MM.1S (cell line): ENCODE results near the gene GABRD.

Experiments
- DNase-seq: peaks from one replicate; pipeline ENCODE4 v3.0.0-alpha.2; 2015
- H2AFZ ChIP-seq: fragments of 300-600 bp; sonication (generic); 2 replicates; pipeline ENCODE4 v1.6.0; 2016; ENCODE audit warnings: antibody characterized with exemption, low read length
- H3F3A ChIP-seq: fragments of 300-600 bp; sonication (generic); 2 replicates; pipeline ENCODE4 v1.6.1; 2016; ENCODE audit warnings: mild to moderate bottlenecking, antibody characterized with exemption, low read length, moderate library complexity, mixed read lengths; ENCODE audit not compliant: insufficient read depth
- H3K27ac ChIP-seq: fragments of 300-600 bp; sonication (generic); 2 replicates; pipeline ENCODE4 v1.5.1; 2016; ENCODE audit warnings: mild to moderate bottlenecking, low read length
- H3K27me3 ChIP-seq: fragments of 300-600 bp; sonication (generic); replicated peaks from 2 replicates; pipeline ENCODE4 v1.6.0; 2016; ENCODE audit warnings: low read length; ENCODE audit not compliant: insufficient read depth
- H3K36me3 ChIP-seq: fragments of 300-600 bp; sonication (generic); replicated peaks from 2 replicates; pipeline ENCODE4 v1.6.1; 2016; ENCODE audit warnings: mild to moderate bottlenecking, low read length, mixed read lengths; ENCODE audit not compliant: insufficient read depth
- H3K4me1 ChIP-seq: fragments of 300-600 bp; sonication (generic); 2 replicates; pipeline ENCODE4 v1.6.1; 2016; ENCODE audit warnings: low read length, mixed read lengths
- H3K4me2 ChIP-seq: fragments of 300-600 bp; sonication (generic); 2 replicates; pipeline ENCODE4 v1.6.0; 2016; ENCODE audit warnings: low read depth, low read length
- H3K4me3 ChIP-seq: fragments of 300-600 bp; sonication (generic); 2 replicates; pipeline ENCODE4 v1.5.1; 2016; ENCODE audit warnings: low read length, mixed read lengths
- H3K79me2 ChIP-seq: fragments of 300-600 bp; sonication (generic); 2 replicates; pipeline ENCODE4 v1.6.1; 2016; ENCODE audit warnings: mixed run types, low read length, mixed read lengths
- H3K9ac ChIP-seq: fragments of 300-600 bp; sonication (generic); 2 replicates; pipeline ENCODE4 v1.6.1; 2016; ENCODE audit warnings: low read length, mixed read lengths
- H3K9me2 ChIP-seq: fragments of 300-600 bp; sonication (generic); replicated peaks from 2 replicates; pipeline ENCODE4 v1.6.1; 2016; ENCODE audit warnings: mild to moderate bottlenecking, low read length, mixed read lengths; ENCODE audit not compliant: insufficient read depth
- H3K9me3 ChIP-seq: fragments of 300-600 bp; sonication (generic); replicated peaks from 2 replicates; pipeline ENCODE4 v1.6.1; 2016; ENCODE audit warnings: mild to moderate bottlenecking, low read length, mixed read lengths; ENCODE audit not compliant: insufficient read depth
- H4K20me1 ChIP-seq: fragments of 300-600 bp; sonication (generic); 2 replicates; pipeline ENCODE4 v1.6.1; 2016; ENCODE audit warnings: mild to moderate bottlenecking, low read length, moderate library complexity, mixed read lengths; ENCODE audit not compliant: insufficient read depth
- CTCF ChIP-seq: fragments of 300-600 bp; sonication (generic); IDR thresholded peaks from 2 replicates; pipeline ENCODE4 v1.5.1; 2016; ENCODE audit warnings: antibody characterized with exemption, low read length, mixed read lengths
- EZH2 ChIP-seq: fragments of 300-600 bp; sonication (generic); optimal IDR thresholded peaks from 2 replicates; pipeline ENCODE3; 2017; ENCODE audit warnings: low read depth, mild to moderate bottlenecking, antibody characterized with exemption, low read length, mixed read lengths
- EZH2phosphoT487 ChIP-seq: fragments of 300-600 bp; sonication (generic); IDR thresholded peaks from 2 replicates; pipeline ENCODE4 v1.6.1; 2018; ENCODE audit warnings: antibody characterized with exemption, low read length

The GABRD gene

GRCh38 chr1:2031546-2032540, 12.7 kb downstream of the GABRD start:
- Histone ChIP-seq H3K27me3 (peaks cover 99% of the 10 kb centered on the region), H2AFZ (no peak overlapping the region), H3K4me2 (no peak overlapping the region), H3K4me1 (no peaks in the 10 kb centered on the region), H3K4me3 (no peak overlapping the region), H3K9me3 (no peaks in the 10 kb centered on the region), H3K79me2 (no peaks in the 10 kb centered on the region), H4K20me1 (no peaks in the 10 kb centered on the region), H3F3A (no peaks in the 10 kb centered on the region), H3K36me3 (no peaks in the 10 kb centered on the region), H3K27ac (no peak overlapping the region), H3K9ac (no peak overlapping the region), H3K9me2 (no peaks in the 10 kb centered on the region)
- DNase-seq = no peak
- no peak for TF ChIP-seq EZH2
- no peak for TF ChIP-seq EZH2phosphoT487
- no peak for TF ChIP-seq CTCF

GRCh38 chr1:2032737-2033136, 13.6 kb downstream of the GABRD start:
- no peaks in the 10 kb centered on the region for H3F3A ChIP-seq
- H3K36me3 ChIP-seq = no peaks in the 10 kb centered on the region
- TF ChIP-seq EZH2 (no peak), EZH2phosphoT487 (no peak), CTCF (no peak)
- H3K4me1 ChIP-seq = no peaks in the 10 kb centered on the region
- no peaks in the 10 kb centered on the region for H3K9me3 ChIP-seq
- no peak overlapping the region for H3K4me3 ChIP-seq
- peaks cover 99% of the 10 kb centered on the region for H3K27me3 ChIP-seq
- DNase-seq = no peak
- no peaks in the 10 kb centered on the region for H3K9me2 ChIP-seq
- no peaks in the 10 kb centered on the region for H3K79me2 ChIP-seq
- H4K20me1 ChIP-seq = no peaks in the 10 kb centered on the region
- H3K27ac ChIP-seq = no peak overlapping the region
- H2AFZ ChIP-seq = no peak overlapping the region
- H3K4me2 ChIP-seq = no peak overlapping the region
- no peak overlapping the region for H3K9ac ChIP-seq

- no peak overlapping the region for H3K27ac ChIP-seq
- no peaks in the 10 kb centered on the region for H3K36me3 ChIP-seq
- no peaks in the 10 kb centered on the region for H3F3A ChIP-seq
- no peaks in the 10 kb centered on the region for H4K20me1 ChIP-seq
- H3K9me2 ChIP-seq = no peaks in the 10 kb centered on the region
- H3K27me3 ChIP-seq = peaks cover 99% of the 10 kb centered on the region
- no peak overlapping the region for H3K9ac ChIP-seq
- H3K4me1 ChIP-seq = no peaks in the 10 kb centered on the region
- no peaks in the 10 kb centered on the region for H3K79me2 ChIP-seq
- H2AFZ ChIP-seq = no peak overlapping the region
- no peaks in the 10 kb centered on the region for H3K9me3 ChIP-seq
- TF ChIP-seq EZH2 (no peak), EZH2phosphoT487 (no peak), CTCF (no peak)
- H3K4me2 ChIP-seq = no peak overlapping the region
- no peak for DNase-seq
- H3K4me3 ChIP-seq = no peak overlapping the region
Measured at GRCh38 chr1:2033165-2033564, 14.0 kb downstream of the GABRD start.
